GM18502 (cell line): Measurements from ENCODE around the gene FADS2.
A peak's percentile ranks its signal among the peaks of the same experiment; 100 is the strongest.

Experiments
- ATAC-seq: cut with Tn5 transposase; IDR thresholded peaks from one replicate; pipeline ENCODE4 v1.9.1; 2021; ENCODE audit warnings: mild to moderate bottlenecking; ENCODE audit not compliant: unreplicated experiment, poor library complexity

FADS2 gene

GRCh38 chr11:61883327-61883726 lies 55.2 kb downstream of the FADS2 start:
- ATAC-seq = no peak

GRCh38 chr11:61883947-61884346 lies 55.8 kb downstream of the FADS2 start:
- no peak for ATAC-seq

GRCh38 chr11:61885166-61885778 lies 57.2 kb downstream of the FADS2 start:
- no peak for ATAC-seq

- ATAC-seq = no peak
These were observed 57.9 kb downstream of the FADS2 start for GRCh38 chr11:61885784-61886580.

- ATAC-seq = no peak
These were observed 58.5 kb downstream of the FADS2 start for GRCh38 chr11:61886643-61887042.

- ATAC-seq = no peak
These were observed 59.9 kb downstream of the FADS2 start for GRCh38 chr11:61887839-61888494.

GRCh38 chr11:61888590-61888989 lies 60.5 kb downstream of the FADS2 start:
- no peak for ATAC-seq

- ATAC-seq = no peak
These were observed 61.7 kb downstream of the FADS2 start for GRCh38 chr11:61889831-61890230.

GRCh38 chr11:61890529-61891330 lies 62.6 kb downstream of the FADS2 start:
- ATAC-seq = peak; percentile 31

- ATAC-seq = peak; percentile 70
These were observed 63.4 kb downstream of the FADS2 start, which contains the start of gene FADS3 for GRCh38 chr11:61891331-61892084. TSS of gene FADS3 (minus strand) at chr11:61891545. CDS start at chr11:61891381, 164 bp downstream.

GRCh38 chr11:61892085-61892370 lies 63.9 kb downstream of the FADS2 start:
- peak; percentile 42 for ATAC-seq

- ATAC-seq = no peak
These were observed 65.9 kb downstream of the FADS2 start for GRCh38 chr11:61893981-61894380.

- ATAC-seq = no peak
These were observed 67.1 kb downstream of the FADS2 start for GRCh38 chr11:61895046-61895717.

GRCh38 chr11:61895718-61896059 lies 67.6 kb downstream of the FADS2 start:
- no peak for ATAC-seq

GRCh38 chr11:61896665-61897386 lies 68.7 kb downstream of the FADS2 start:
- no peak for ATAC-seq

GRCh38 chr11:61897387-61898246 lies 69.5 kb downstream of the FADS2 start:
- ATAC-seq = no peak

GRCh38 chr11:61898247-61898582 lies 70.1 kb downstream of the FADS2 start:
- ATAC-seq = no peak
